Measurements from ENCODE around the gene TEAD3.
A peak's percentile ranks its signal among the peaks of the same experiment; 100 is the strongest.

Gene TEAD3

GRCh38 chr6:35487658-35488516 lies 9.0 kb downstream of the TEAD3 start:
- Histone ChIP-seq H3K27me3 (ENCODE audit: control insufficient read depth, insufficient read depth, low read length) (no peaks in the 10 kb centered on the region), H3K9ac (ENCODE audit: low read length) (peak overlapping the region; percentile 63), H3K27ac (ENCODE audit: low read depth, low read length) (peak overlapping the region; percentile 99), H3K4me1 (ENCODE audit: control insufficient read depth, insufficient read depth, low read length) (peaks cover 64% of the 10 kb centered on the region), H3K36me3 (ENCODE audit: control insufficient read depth, insufficient read depth, low read length) (peaks cover 4% of the 10 kb centered on the region), H3K4me3 (ENCODE audit: low read length) (peak overlapping the region; percentile 36)

- Histone ChIP-seq H3K9ac (ENCODE audit: low read length) (peak overlapping the region; percentile 5), H3K4me3 (ENCODE audit: low read length) (peak overlapping the region; percentile 3), H3K4me1 (ENCODE audit: control insufficient read depth, insufficient read depth, low read length) (peaks cover 49% of the 10 kb centered on the region), H3K36me3 (ENCODE audit: control insufficient read depth, insufficient read depth, low read length) (peaks cover 4% of the 10 kb centered on the region), H3K27me3 (ENCODE audit: control insufficient read depth, insufficient read depth, low read length) (no peaks in the 10 kb centered on the region), H3K27ac (ENCODE audit: low read depth, low read length) (peak overlapping the region; percentile 99)
Measured at GRCh38 chr6:35486005-35486925, 10.6 kb downstream of the TEAD3 start.

GRCh38 chr6:35485402-35485877 lies 11.4 kb downstream of the TEAD3 start:
- Histone ChIP-seq H3K4me3 (ENCODE audit: low read length) (peak overlapping the region; percentile 7), H3K27me3 (ENCODE audit: control insufficient read depth, insufficient read depth, low read length) (no peaks in the 10 kb centered on the region), H3K36me3 (ENCODE audit: control insufficient read depth, insufficient read depth, low read length) (peaks cover 7% of the 10 kb centered on the region), H3K4me1 (ENCODE audit: control insufficient read depth, insufficient read depth, low read length) (peaks cover 46% of the 10 kb centered on the region), H3K9ac (ENCODE audit: low read length) (no peak overlapping the region), H3K27ac (ENCODE audit: low read depth, low read length) (peak overlapping the region; percentile 99)

- H3K9ac ChIP-seq (ENCODE audit: low read length) = no peak overlapping the region
- H3K27ac ChIP-seq (ENCODE audit: low read depth, low read length) = peak overlapping the region; percentile 99
- H3K36me3 ChIP-seq (ENCODE audit: control insufficient read depth, insufficient read depth, low read length) = peaks cover 9% of the 10 kb centered on the region
- peaks cover 44% of the 10 kb centered on the region for H3K4me1 ChIP-seq (ENCODE audit: control insufficient read depth, insufficient read depth, low read length)
- H3K27me3 ChIP-seq (ENCODE audit: control insufficient read depth, insufficient read depth, low read length) = no peaks in the 10 kb centered on the region
- H3K4me3 ChIP-seq (ENCODE audit: low read length) = peak overlapping the region; percentile 7
Measured at GRCh38 chr6:35484921-35485392, 11.9 kb downstream of the TEAD3 start.

GRCh38 chr6:35483893-35484645 lies 12.8 kb downstream of the TEAD3 start:
- Histone ChIP-seq H3K36me3 (ENCODE audit: control insufficient read depth, insufficient read depth, low read length) (peaks cover 12% of the 10 kb centered on the region), H3K4me3 (ENCODE audit: low read length) (no peak overlapping the region), H3K27ac (ENCODE audit: low read depth, low read length) (peak overlapping the region; percentile 99), H3K27me3 (ENCODE audit: control insufficient read depth, insufficient read depth, low read length) (no peaks in the 10 kb centered on the region), H3K9ac (ENCODE audit: low read length) (no peak overlapping the region), H3K4me1 (ENCODE audit: control insufficient read depth, insufficient read depth, low read length) (peaks cover 35% of the 10 kb centered on the region)

GRCh38 chr6:35483490-35483889 lies 13.4 kb downstream of the TEAD3 start:
- H3K27ac ChIP-seq (ENCODE audit: low read depth, low read length) = peak overlapping the region; percentile 43

GRCh38 chr6:35483062-35483461 lies 13.8 kb downstream of the TEAD3 start:
- Histone ChIP-seq H3K36me3 (ENCODE audit: control insufficient read depth, insufficient read depth, low read length) (peaks cover 16% of the 10 kb centered on the region), H3K27me3 (ENCODE audit: control insufficient read depth, insufficient read depth, low read length) (no peaks in the 10 kb centered on the region), H3K27ac (ENCODE audit: low read depth, low read length) (peak overlapping the region; percentile 43)

More at GRCh38 chr6:35483490-35483889, 13.4 kb downstream of the TEAD3 start:
- Histone ChIP-seq H3K36me3 (ENCODE audit: control insufficient read depth, insufficient read depth, low read length) (peaks cover 13% of the 10 kb centered on the region), H3K9ac (ENCODE audit: low read length) (no peak overlapping the region), H3K4me1 (ENCODE audit: control insufficient read depth, insufficient read depth, low read length) (peaks cover 33% of the 10 kb centered on the region), H3K27me3 (ENCODE audit: control insufficient read depth, insufficient read depth, low read length) (no peaks in the 10 kb centered on the region), H3K4me3 (ENCODE audit: low read length) (no peak overlapping the region)

GRCh38 chr6:35481226-35481625 lies 15.7 kb downstream of the TEAD3 start:
- Histone ChIP-seq H3K4me3 (ENCODE audit: low read length) (no peak overlapping the region), H3K4me1 (ENCODE audit: control insufficient read depth, insufficient read depth, low read length) (peaks cover 12% of the 10 kb centered on the region), H3K9ac (ENCODE audit: low read length) (no peak overlapping the region), H3K36me3 (ENCODE audit: control insufficient read depth, insufficient read depth, low read length) (peaks cover 16% of the 10 kb centered on the region), H3K27ac (ENCODE audit: low read depth, low read length) (no peak overlapping the region), H3K27me3 (ENCODE audit: control insufficient read depth, insufficient read depth, low read length) (no peaks in the 10 kb centered on the region)

More at GRCh38 chr6:35483062-35483461, 13.8 kb downstream of the TEAD3 start:
- no peak overlapping the region for H3K4me3 ChIP-seq (ENCODE audit: low read length)
- H3K4me1 ChIP-seq (ENCODE audit: control insufficient read depth, insufficient read depth, low read length) = peaks cover 29% of the 10 kb centered on the region
- no peak overlapping the region for H3K9ac ChIP-seq (ENCODE audit: low read length)

- Histone ChIP-seq H3K36me3 (ENCODE audit: control insufficient read depth, insufficient read depth, low read length) (peaks cover 16% of the 10 kb centered on the region), H3K9ac (ENCODE audit: low read length) (no peak overlapping the region), H3K27ac (ENCODE audit: low read depth, low read length) (no peak overlapping the region), H3K4me1 (ENCODE audit: control insufficient read depth, insufficient read depth, low read length) (peaks cover 3% of the 10 kb centered on the region), H3K4me3 (ENCODE audit: low read length) (no peak overlapping the region), H3K27me3 (ENCODE audit: control insufficient read depth, insufficient read depth, low read length) (no peaks in the 10 kb centered on the region)
Measured at GRCh38 chr6:35480176-35480575, 16.7 kb downstream of the TEAD3 start.

GRCh38 chr6:35478259-35478658 lies 18.6 kb downstream of the TEAD3 start:
- H3K36me3 ChIP-seq (ENCODE audit: control insufficient read depth, insufficient read depth, low read length) = peaks cover 25% of the 10 kb centered on the region
- H3K27ac ChIP-seq (ENCODE audit: low read depth, low read length) = no peak overlapping the region
- H3K9ac ChIP-seq (ENCODE audit: low read length) = no peak overlapping the region
- no peak overlapping the region for H3K4me3 ChIP-seq (ENCODE audit: low read length)
- H3K27me3 ChIP-seq (ENCODE audit: control insufficient read depth, insufficient read depth, low read length) = no peaks in the 10 kb centered on the region
- no peaks in the 10 kb centered on the region for H3K4me1 ChIP-seq (ENCODE audit: control insufficient read depth, insufficient read depth, low read length)

- Histone ChIP-seq H3K9ac (ENCODE audit: low read length) (no peak overlapping the region), H3K27ac (ENCODE audit: low read depth, low read length) (no peak overlapping the region), H3K36me3 (ENCODE audit: control insufficient read depth, insufficient read depth, low read length) (peaks cover 23% of the 10 kb centered on the region), H3K4me3 (ENCODE audit: low read length) (no peak overlapping the region), H3K27me3 (ENCODE audit: control insufficient read depth, insufficient read depth, low read length) (no peaks in the 10 kb centered on the region), H3K4me1 (ENCODE audit: control insufficient read depth, insufficient read depth, low read length) (no peaks in the 10 kb centered on the region)
Measured at GRCh38 chr6:35477551-35478179, 19.2 kb downstream of the TEAD3 start.
